IMR-90 (cell line): Measurements from ENCODE around the gene NAV2. TPM values are rescaled to one million over a fixed set of nuclear protein-coding genes. Genes with fewer than 3 reads are reported as not detected.
A peak's percentile ranks its signal among the peaks of the same experiment; 100 is the strongest.

Experiments used
- ATAC-seq: fragments of 200-7000 bp; cut with Tn5 transposase; 2 replicates; pipeline ENCODE4 v1.9.1; 2020; ENCODE audit warnings: low read depth, mild to moderate bottlenecking, moderate library complexity
- BruUV-seq: library from RNA; stranded (reverse); fragments of 400-500 nt; replicated peaks from 2 replicates; lab custom pipeline; 2021; lab: Mats Ljungman, UMichigan
- CTCF ChIA-PET: fragments of 300-600 bp; formaldehyde crosslinking; extraction: SDS; loops from one replicate; lab custom pipeline; 2021; ENCODE audit warnings: antibody characterized with exemption; lab: Yijun Ruan, JAX
- POLR2A ChIA-PET: fragments of 300-600 bp; sonication (Branson Sonifier 250); formaldehyde crosslinking; loops from one replicate; lab custom pipeline; 2022; ENCODE audit warnings: antibody characterized with exemption; ENCODE audit not compliant: unreplicated experiment; lab: Charles Lee
- DNase-seq: peaks from one replicate; pipeline ENCODE4 v3.0.0; 2013
- H2AFZ ChIP-seq: replicated peaks from 2 replicates; pipeline ENCODE3; 2013; ENCODE audit warnings: low read length, mild to moderate bottlenecking; ENCODE audit not compliant: poor library complexity
- H2AK5ac ChIP-seq: 2 replicates; pipeline ENCODE4 v1.6.1; 2013; ENCODE audit warnings: low read depth, low read length, inconsistent platforms
- H2AK9ac ChIP-seq: replicated peaks from 2 replicates; pipeline ENCODE3; 2013; ENCODE audit warnings: mild to moderate bottlenecking, low read depth, low read length, moderate library complexity; ENCODE audit not compliant: poor library complexity
- H2BK120ac ChIP-seq: 2 replicates; pipeline ENCODE4 v1.6.1; 2013; ENCODE audit warnings: low read depth, low read length, inconsistent platforms
- H2BK15ac ChIP-seq: 3 replicates; pipeline ENCODE4 v1.6.1; 2013; ENCODE audit warnings: low read depth, low read length, inconsistent platforms
- H2BK20ac ChIP-seq: 2 replicates; pipeline ENCODE4 v1.6.1; 2013; ENCODE audit warnings: low read depth, mild to moderate bottlenecking, inconsistent platforms, low read length, moderate library complexity
- H2BK5ac ChIP-seq: 2 replicates; pipeline ENCODE4 v1.6.1; 2013; ENCODE audit warnings: mild to moderate bottlenecking, low read depth, low read length, inconsistent platforms; ENCODE audit not compliant: poor library complexity, severe bottlenecking
- H3K14ac ChIP-seq: replicated peaks from 2 replicates; pipeline ENCODE4 v1.6.1; 2013; ENCODE audit warnings: low read depth, low read length, inconsistent platforms
- H3K18ac ChIP-seq: 2 replicates; pipeline ENCODE4 v1.6.1; 2013; ENCODE audit warnings: low read depth, low read length, control low read depth
- H3K23ac ChIP-seq: 2 replicates; pipeline ENCODE4 v1.6.1; 2013; ENCODE audit warnings: low read depth, low read length, inconsistent platforms
- H3K27ac ChIP-seq: 2 replicates; pipeline ENCODE4 v1.5.1; 2013; ENCODE audit warnings: mild to moderate bottlenecking, control low read depth, low read length; ENCODE audit not compliant: insufficient read depth
- H3K27me3 ChIP-seq: 2 replicates; pipeline ENCODE4 v1.6.1; 2013; ENCODE audit warnings: low read length; ENCODE audit not compliant: control insufficient read depth, insufficient read depth
- H3K36me3 ChIP-seq: 2 replicates; pipeline ENCODE4 v1.6.1; 2013; ENCODE audit warnings: low read length, mixed read lengths; ENCODE audit not compliant: control insufficient read depth, insufficient read depth
- H3K4ac ChIP-seq: 2 replicates; pipeline ENCODE4 v1.6.1; 2013; ENCODE audit warnings: low read depth, low read length, inconsistent platforms
- H3K4me1 ChIP-seq: 2 replicates; pipeline ENCODE4 v1.6.1; 2013; ENCODE audit warnings: low read length, mixed read lengths; ENCODE audit not compliant: control insufficient read depth, insufficient read depth
- H3K4me2 ChIP-seq: 2 replicates; pipeline ENCODE4 v1.6.1; 2013; ENCODE audit warnings: low read depth, mild to moderate bottlenecking, control low read depth, low read length, moderate library complexity
- H3K4me3 ChIP-seq: 2 replicates; pipeline ENCODE4 v1.5.1; 2013; ENCODE audit warnings: low read depth, mild to moderate bottlenecking, control low read depth, low read length, moderate library complexity; ENCODE audit not compliant: insufficient read depth
- H3K56ac ChIP-seq: 2 replicates; pipeline ENCODE4 v1.6.1; 2013; ENCODE audit warnings: low read length, inconsistent platforms; ENCODE audit not compliant: insufficient read depth; ENCODE audit errors: extremely low read depth
- H3K79me1 ChIP-seq, 2 experiments: 2 replicates each; pipeline ENCODE4 v1.6.1; 2013; ENCODE audit warnings: low read length in 2 of 2, inconsistent platforms in 1 of 2, low read depth in 1 of 2
- H3K9ac ChIP-seq: 2 replicates; pipeline ENCODE4 v1.6.1; 2013; ENCODE audit warnings: low read depth, low read length, control low read depth
- H3K9me1 ChIP-seq: 2 replicates; pipeline ENCODE4 v1.6.1; 2013; ENCODE audit warnings: low read length, inconsistent platforms; ENCODE audit not compliant: insufficient read depth
- H3K9me3 ChIP-seq: 2 replicates; pipeline ENCODE4 v1.6.1; 2013; ENCODE audit warnings: low read length; ENCODE audit not compliant: control insufficient read depth, insufficient read depth
- H4K20me1 ChIP-seq: 2 replicates; pipeline ENCODE4 v1.6.1; 2013; ENCODE audit warnings: low read length, inconsistent platforms; ENCODE audit not compliant: insufficient read depth
- H4K5ac ChIP-seq: 2 replicates; pipeline ENCODE4 v1.6.1; 2013; ENCODE audit warnings: mild to moderate bottlenecking, low read depth, low read length, control low read depth
- H4K8ac ChIP-seq, 2 experiments: 2 replicates each; pipeline ENCODE4 v1.6.1; 2013; ENCODE audit warnings: low read depth in 2 of 2, low read length in 2 of 2, control low read depth in 1 of 2, inconsistent platforms in 1 of 2
- H4K91ac ChIP-seq: 2 replicates; pipeline ENCODE4 v1.6.1; 2013; ENCODE audit warnings: low read depth, low read length, inconsistent platforms; ENCODE audit not compliant: insufficient read depth
- BHLHE40 ChIP-seq: fragments of 150-350 bp; IDR thresholded peaks from 2 replicates; pipeline ENCODE4 v1.6.1; 2016; ENCODE audit warnings: mild to moderate bottlenecking, low read depth, low read length
- CEBPB ChIP-seq: IDR thresholded peaks from 2 replicates; pipeline ENCODE4 v1.6.1; 2012; ENCODE audit warnings: low read depth, low read length, improper control_type of control experiment
- CHD1 ChIP-seq: IDR thresholded peaks from 2 replicates; pipeline ENCODE4 v1.6.1; 2012; ENCODE audit warnings: low read depth, low read length, improper control_type of control experiment
- FOS ChIP-seq: fragments of 150-350 bp; IDR thresholded peaks from 2 replicates; pipeline ENCODE4 v1.6.1; 2016; ENCODE audit warnings: low read depth, low read length
- MAFK ChIP-seq: IDR thresholded peaks from 2 replicates; pipeline ENCODE4 v1.6.1; 2012; ENCODE audit warnings: low read depth, low read length, improper control_type of control experiment
- MAZ ChIP-seq: IDR thresholded peaks from 2 replicates; pipeline ENCODE4 v1.6.1; 2012; ENCODE audit warnings: low read depth, mild to moderate bottlenecking, low read length, improper control_type of control experiment, moderate library complexity, borderline replicate concordance
- MXI1 ChIP-seq: IDR thresholded peaks from 2 replicates; pipeline ENCODE4 v1.6.1; 2012; ENCODE audit warnings: low read depth, mild to moderate bottlenecking, low read length, moderate library complexity, borderline replicate concordance
- NFE2L2 ChIP-seq: fragments of 150-350 bp; IDR thresholded peaks from 2 replicates; pipeline ENCODE4 v1.6.1; 2016; ENCODE audit warnings: low read depth, mild to moderate bottlenecking, low read length
- POLR2A ChIP-seq: IDR thresholded peaks from 2 replicates; pipeline ENCODE4 v1.6.1; 2012; ENCODE audit warnings: mild to moderate bottlenecking, low read depth, low read length
- RAD21 ChIP-seq: IDR thresholded peaks from 2 replicates; pipeline ENCODE4 v1.6.1; 2012; ENCODE audit warnings: low read length, improper control_type of control experiment
- RCOR1 ChIP-seq: IDR thresholded peaks from 2 replicates; pipeline ENCODE4 v1.6.1; 2012; ENCODE audit warnings: mild to moderate bottlenecking, low read length, improper control_type of control experiment; ENCODE audit not compliant: insufficient replicate concordance
- RFX5 ChIP-seq: IDR thresholded peaks from 2 replicates; pipeline ENCODE4 v1.8.0; 2012; ENCODE audit warnings: low read depth, mild to moderate bottlenecking, low read length, moderate library complexity
- SMC3 ChIP-seq: fragments of 150-350 bp; IDR thresholded peaks from 2 replicates; pipeline ENCODE4 v1.6.1; 2016; ENCODE audit warnings: low read depth, mild to moderate bottlenecking, antibody characterized with exemption, low read length, moderate library complexity
- WGBS, 2 experiments: methylation state at CpG; one replicate each; pipeline versions ENCODE4 v1.1.5 to v1.1.7; 2013; ENCODE audit warnings: missing lambda C conversion rate in 2 of 2; ENCODE audit not compliant: insufficient read length in 1 of 2; ENCODE audit errors: extremely low coverage in 2 of 2; 5-methylcytosine and 5-hydroxymethylcytosine counted together
- dilution Hi-C: fragments of 300-500 bp; cut with HindIII; formaldehyde crosslinking; loops from one replicate; pipeline ENCODE4 v1.14.3; 2018; ENCODE audit warnings: low sequenced_read_pairs; ENCODE audit not compliant: unreplicated experiment
- in situ Hi-C: fragments of 300-500 bp; cut with MboI; formaldehyde crosslinking; loops from 3 replicates; pipeline ENCODE4 v1.14.3; 2019; ENCODE audit warnings: low sequenced_read_pairs, inconsistent platforms, mixed read lengths
- intact Hi-C: fragments of 100-400 bp; cut with micrococcal nuclease; formaldehyde crosslinking; loops from 2 replicates; pipeline ENCODE4 v1.10.0; 2022
- polyA plus RNA-seq, 3 experiments: library from polyadenylated mRNA; depleted of rRNA; stranded (reverse); fragments of >200 nt; gene quantifications; 2 replicates each; pipeline ENCODE4 v1.2.3, GENCODE V29; 2012; ENCODE audit warnings: low replicate concordance in 1 of 3
- total RNA-seq: library from RNA; depleted of rRNA; stranded (reverse); fragments of >200 nt; gene quantifications from 2 replicates; pipeline ENCODE4 v1.2.3, GENCODE V29; 2012
- TF ChIP-seq, protein P1 (sequence below): conservative IDR thresholded peaks from 2 replicates; pipeline ENCODE4 v1.5.1; 2012; ENCODE audit warnings: mild to moderate bottlenecking, low read depth, low read length, improper control_type of control experiment
- TF ChIP-seq, protein P2 (sequence below): fragments of 150-350 bp; IDR thresholded peaks from 2 replicates; pipeline ENCODE4 v1.6.1; 2016; ENCODE audit warnings: low read depth, mild to moderate bottlenecking, low read length, moderate library complexity, borderline replicate concordance
- TF ChIP-seq, protein P3 (sequence below): fragments of 150-350 bp; IDR thresholded peaks from 2 replicates; pipeline ENCODE4 v1.6.1; 2017; ENCODE audit warnings: mild to moderate bottlenecking, antibody characterized with exemption, low read length, low read depth

NAV2 gene
- total and polyA plus RNA-seq, 2 of the 4 experiments (the other 2 are of a cell fraction): 4.5 to 12.6 TPM

DNA sequence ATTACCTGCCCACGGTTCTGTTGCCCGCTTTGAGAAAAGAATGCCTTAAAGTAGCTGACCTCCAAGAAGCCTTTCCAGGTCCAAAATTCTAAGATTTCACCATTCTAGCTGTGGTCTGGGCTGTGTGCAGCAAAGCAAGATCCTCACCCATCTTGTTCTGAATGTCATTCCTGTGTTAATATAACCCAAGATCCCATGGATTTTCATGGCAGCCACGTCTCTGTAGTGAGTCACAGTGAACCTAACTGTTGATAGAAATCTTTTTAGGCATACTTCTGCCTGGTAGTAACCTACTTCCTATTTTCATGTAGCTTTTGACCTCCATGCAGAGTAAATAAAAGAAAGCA lies 210.0 kb downstream of the NAV2 start:
- no peak overlapping the region for H2AK5ac ChIP-seq
- no peak overlapping the region; the same call in 1 of the 2 replicates for H3K18ac ChIP-seq
- H4K8ac ChIP-seq: no peak overlapping the region
- no peak for TF ChIP-seq MAZ
- no peak for TF ChIP-seq CHD1
- TF ChIP-seq, protein P1, sequence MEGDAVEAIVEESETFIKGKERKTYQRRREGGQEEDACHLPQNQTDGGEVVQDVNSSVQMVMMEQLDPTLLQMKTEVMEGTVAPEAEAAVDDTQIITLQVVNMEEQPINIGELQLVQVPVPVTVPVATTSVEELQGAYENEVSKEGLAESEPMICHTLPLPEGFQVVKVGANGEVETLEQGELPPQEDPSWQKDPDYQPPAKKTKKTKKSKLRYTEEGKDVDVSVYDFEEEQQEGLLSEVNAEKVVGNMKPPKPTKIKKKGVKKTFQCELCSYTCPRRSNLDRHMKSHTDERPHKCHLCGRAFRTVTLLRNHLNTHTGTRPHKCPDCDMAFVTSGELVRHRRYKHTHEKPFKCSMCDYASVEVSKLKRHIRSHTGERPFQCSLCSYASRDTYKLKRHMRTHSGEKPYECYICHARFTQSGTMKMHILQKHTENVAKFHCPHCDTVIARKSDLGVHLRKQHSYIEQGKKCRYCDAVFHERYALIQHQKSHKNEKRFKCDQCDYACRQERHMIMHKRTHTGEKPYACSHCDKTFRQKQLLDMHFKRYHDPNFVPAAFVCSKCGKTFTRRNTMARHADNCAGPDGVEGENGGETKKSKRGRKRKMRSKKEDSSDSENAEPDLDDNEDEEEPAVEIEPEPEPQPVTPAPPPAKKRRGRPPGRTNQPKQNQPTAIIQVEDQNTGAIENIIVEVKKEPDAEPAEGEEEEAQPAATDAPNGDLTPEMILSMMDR: no peak
- TF ChIP-seq NFE2L2: no peak
- TF ChIP-seq BHLHE40: no peak
- TF ChIP-seq, protein P2, sequence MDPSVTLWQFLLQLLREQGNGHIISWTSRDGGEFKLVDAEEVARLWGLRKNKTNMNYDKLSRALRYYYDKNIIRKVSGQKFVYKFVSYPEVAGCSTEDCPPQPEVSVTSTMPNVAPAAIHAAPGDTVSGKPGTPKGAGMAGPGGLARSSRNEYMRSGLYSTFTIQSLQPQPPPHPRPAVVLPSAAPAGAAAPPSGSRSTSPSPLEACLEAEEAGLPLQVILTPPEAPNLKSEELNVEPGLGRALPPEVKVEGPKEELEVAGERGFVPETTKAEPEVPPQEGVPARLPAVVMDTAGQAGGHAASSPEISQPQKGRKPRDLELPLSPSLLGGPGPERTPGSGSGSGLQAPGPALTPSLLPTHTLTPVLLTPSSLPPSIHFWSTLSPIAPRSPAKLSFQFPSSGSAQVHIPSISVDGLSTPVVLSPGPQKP: no peak
- TF ChIP-seq RCOR1: no peak
- TF ChIP-seq, protein P3, sequence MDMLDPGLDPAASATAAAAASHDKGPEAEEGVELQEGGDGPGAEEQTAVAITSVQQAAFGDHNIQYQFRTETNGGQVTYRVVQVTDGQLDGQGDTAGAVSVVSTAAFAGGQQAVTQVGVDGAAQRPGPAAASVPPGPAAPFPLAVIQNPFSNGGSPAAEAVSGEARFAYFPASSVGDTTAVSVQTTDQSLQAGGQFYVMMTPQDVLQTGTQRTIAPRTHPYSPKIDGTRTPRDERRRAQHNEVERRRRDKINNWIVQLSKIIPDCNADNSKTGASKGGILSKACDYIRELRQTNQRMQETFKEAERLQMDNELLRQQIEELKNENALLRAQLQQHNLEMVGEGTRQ: no peak
- no peak for TF ChIP-seq POLR2A
- no peak for TF ChIP-seq RAD21
- no peak for TF ChIP-seq MXI1
- no peak for TF ChIP-seq CEBPB
- TF ChIP-seq MAFK: no peak
- TF ChIP-seq RFX5: no peak
- no peak for TF ChIP-seq FOS
- TF ChIP-seq SMC3: no peak
- H2BK20ac ChIP-seq: peak overlapping the region; percentile 38; the same call in 1 of the 2 replicates
- POLR2A ChIA-PET: no interaction called here
- peak overlapping the region; percentile 11; the same call in 1 of the 2 replicates for H3K4ac ChIP-seq
- intact Hi-C loops: no loop called here
- H3K27ac ChIP-seq: no peak overlapping the region
- peaks cover 26 to 29% of the 10 kb centered on the region in 2 experiments; a peak in 3 of 4 replicates for H3K79me1 ChIP-seq
- no peak overlapping the region for H3K4me2 ChIP-seq
- H2BK5ac ChIP-seq: no peak overlapping the region
- H3K9ac ChIP-seq: no peak overlapping the region
- CTCF ChIA-PET: interaction anchor here (0.9 kb wide), 1 partner anchor 358 kb away, joined by 3 read pairs; no protein-coding TSS in a partner anchor
- no peak overlapping the region for H4K91ac ChIP-seq
- no peak overlapping the region for H4K5ac ChIP-seq
- ATAC-seq: no peak
- no peak overlapping the region for H2AFZ ChIP-seq
- peaks cover 9% of the 10 kb centered on the region for H3K9me1 ChIP-seq
- H2AK9ac ChIP-seq: no peak overlapping the region
- H3K27me3 ChIP-seq: no peaks in the 10 kb centered on the region
- no peaks in the 10 kb centered on the region for H3K9me3 ChIP-seq
- in situ Hi-C loops: no loop called here
- WGBS, 2 experiments: 60% methylated on average over 1 of the region's 3 CpGs; no CpG with 5 or more reads in 1 of the 2 experiments
- peaks cover 13% of the 10 kb centered on the region for H3K4me1 ChIP-seq
- H2BK120ac ChIP-seq: no peak overlapping the region
- no peak overlapping the region for H3K56ac ChIP-seq
- H2BK15ac ChIP-seq: 0 out of 3 replicates have a peak overlapping the region, but pooled peaks have one; percentile 11
- BruUV-seq: no TSS peak
- no peak overlapping the region for H3K23ac ChIP-seq
- peak; percentile 50 for DNase-seq
- dilution Hi-C loops: no loop called here
- H3K36me3 ChIP-seq: no peaks in the 10 kb centered on the region
- no peak overlapping the region for H3K14ac ChIP-seq
- 0 out of 2 replicates have a peak, but pooled peaks cover 5% of the 10 kb centered on the region for H4K20me1 ChIP-seq
- no peak overlapping the region for H3K4me3 ChIP-seq
